Naive thymus-derived CD4-positive, alpha-beta T cell (primary cell): ENCODE data around the gene CRADD. TPM values are rescaled to one million over a fixed set of nuclear protein-coding genes. Genes with fewer than 3 reads are reported as not detected.

Experiments used
- ATAC-seq: fragments of 150-1000 bp; cut with Tn5 transposase; 2 replicates; pipeline ENCODE4 v1.10.0; 2021; ENCODE audit warnings: mild to moderate bottlenecking, moderate library complexity
- CTCF ChIA-PET: fragments of 350-600 bp; sonication (Branson Sonifier 250); formaldehyde crosslinking; loops from one replicate; lab custom pipeline; 2021; ENCODE audit warnings: antibody characterized with exemption; lab: Charles Lee
- POLR2A ChIA-PET: fragments of 350-600 bp; sonication (Branson Sonifier 250); formaldehyde crosslinking; loops from one replicate; lab custom pipeline; 2021; ENCODE audit warnings: antibody characterized with exemption, inconsistent platforms; lab: Charles Lee
- DNase-seq, 9 donors: peaks; one replicate each; pipeline versions ENCODE4 v3.0.0 to v3.0.0-alpha.2; 2020 to 2022; ENCODE audit warnings: mixed read lengths in 1 of 9
- H3K27ac ChIP-seq: one replicate; pipeline ENCODE4 v1.7.0; 2013; ENCODE audit warnings: mild to moderate bottlenecking, low read depth, low read length, moderate library complexity
- H3K27me3 ChIP-seq, 2 donors: one replicate each; pipeline ENCODE4 v1.7.0; 2013; ENCODE audit warnings: low read length in 2 of 2, mild to moderate bottlenecking in 2 of 2, moderate library complexity in 2 of 2; ENCODE audit not compliant: control insufficient read depth in 2 of 2, insufficient read depth in 2 of 2
- H3K36me3 ChIP-seq, 3 experiments: 1 replicate in 2 of 3; 2 replicates in 1 of 3; pipeline ENCODE4 v1.7.0; 2013; ENCODE audit warnings: low read length in 3 of 3, mild to moderate bottlenecking in 3 of 3, moderate library complexity in 1 of 3; ENCODE audit not compliant: insufficient read depth in 3 of 3, control insufficient read depth in 2 of 3
- H3K4me1 ChIP-seq, 2 donors: one replicate each; pipeline ENCODE4 v1.7.0; 2013; ENCODE audit warnings: low read length in 2 of 2, mild to moderate bottlenecking in 2 of 2, moderate library complexity in 1 of 2; ENCODE audit not compliant: control insufficient read depth in 2 of 2, insufficient read depth in 2 of 2
- H3K4me3 ChIP-seq: 2 replicates; pipeline ENCODE4 v1.7.0; 2013; ENCODE audit warnings: mild to moderate bottlenecking, low read length
- H3K9me3 ChIP-seq, 3 experiments: 1 replicate in 2 of 3; 2 replicates in 1 of 3; pipeline ENCODE4 v1.7.0; 2013; ENCODE audit warnings: low read length in 3 of 3; ENCODE audit not compliant: control insufficient read depth in 2 of 3
- H3K27ac Mint-ChIP-seq, 9 donors: one replicate each; pipeline ENCODE4 v1.8.0; 2020 to 2022; ENCODE audit warnings: mixed read lengths in 9 of 9, mild to moderate bottlenecking in 8 of 9, moderate library complexity in 5 of 9, inconsistent platforms in 2 of 9
- H3K27me3 Mint-ChIP-seq, 5 donors: one replicate each; pipeline ENCODE4 v1.8.0; 2021 to 2022; ENCODE audit warnings: mixed read lengths in 5 of 5, mild to moderate bottlenecking in 1 of 5
- H3K36me3 Mint-ChIP-seq, 5 donors: one replicate each; pipeline ENCODE4 v1.8.0; 2020 to 2022; ENCODE audit warnings: mixed read lengths in 5 of 5, mild to moderate bottlenecking in 3 of 5, inconsistent platforms in 1 of 5
- H3K4me1 Mint-ChIP-seq, 7 donors: one replicate each; pipeline ENCODE4 v1.8.0; 2020 to 2022; ENCODE audit warnings: mixed read lengths in 7 of 7, mild to moderate bottlenecking in 3 of 7, inconsistent platforms in 1 of 7
- H3K4me3 Mint-ChIP-seq, 10 donors: one replicate each; pipeline ENCODE4 v1.8.0; 2020 to 2022; ENCODE audit warnings: mild to moderate bottlenecking in 10 of 10, mixed read lengths in 10 of 10, moderate library complexity in 6 of 10, inconsistent platforms in 2 of 10
- H3K9me3 Mint-ChIP-seq, 11 donors: one replicate each; pipeline ENCODE4 v1.8.0; 2020 to 2022; ENCODE audit warnings: mixed read lengths in 11 of 11, mild to moderate bottlenecking in 4 of 11, inconsistent platforms in 1 of 11, moderate library complexity in 1 of 11
- intact Hi-C, 2 donors: fragments of 100-400 bp; cut with micrococcal nuclease; formaldehyde crosslinking; loops; one replicate each; pipeline ENCODE4 v1.15.1; 2023
- polyA plus RNA-seq, 2 donors: library from polyadenylated mRNA; unstranded; fragments of 300-500 nt; fragmentation: Illumina TruSeq; gene quantifications; one replicate each; pipeline ENCODE4 v1.2.3, GENCODE V29; 2021
- total RNA-seq, 6 experiments: library from RNA in 5 of 6; stranded (reverse) in 5 of 6; gene quantifications; 1 replicate in 5 of 6; 2 replicates in 1 of 6; pipeline ENCODE4 v1.2.3 and lab custom pipeline; 2021 to 2026

Gene CRADD
- total and polyA plus RNA-seq, 7 experiments from 2014 or later: 11.4 to 17.1 (median 13.8) TPM

GRCh38 chr12:93674386-93674785 lies 2.8 kb upstream of the CRADD start:
- DNase-seq (no peak), ATAC-seq (no peak)
- peaks cover 14 to 30% (median 27%) of the 10 kb centered on the region in 7 donors for H3K4me1 Mint-ChIP-seq
- H3K9me3 ChIP-seq: no peaks in the 10 kb centered on the region
- H3K4me3 Mint-ChIP-seq: no peak overlapping the region
- intact Hi-C loops: loop anchor here in 1 of 2 donors (10.0 kb wide), 2 partner anchors 400 to 1870 kb away; no protein-coding TSS in a partner anchor
- no peak overlapping the region for H3K27ac Mint-ChIP-seq
- H3K36me3 Mint-ChIP-seq: peaks cover 7 to 18% (median 9%) of the 10 kb centered on the region in 5 donors
- ChIA-PET CTCF (interaction anchor here (0.7 kb wide), 1 partner anchor 886 kb away, joined by 4 read pairs; no protein-coding TSS in a partner anchor), POLR2A (no interaction called here)
- no peaks in the 10 kb centered on the region for H3K36me3 ChIP-seq
- H3K27me3 Mint-ChIP-seq: peaks cover 6 to 13% (median 9%) of the 10 kb centered on the region in 5 donors
- H3K27ac ChIP-seq: no peak overlapping the region
- H3K4me3 ChIP-seq: no peak overlapping the region
- peaks cover 0 to 11% (median 0%) of the 10 kb centered on the region in 11 donors for H3K9me3 Mint-ChIP-seq
- no peaks in the 10 kb centered on the region for H3K27me3 ChIP-seq
- peaks cover 5 to 9% of the 10 kb centered on the region in 2 donors for H3K4me1 ChIP-seq

- Histone ChIP-seq H3K9me3 (no peaks in the 10 kb centered on the region), H3K4me1 (peaks cover 5 to 9% of the 10 kb centered on the region in 2 donors), H3K27me3 (no peaks in the 10 kb centered on the region), H3K4me3 (peak overlapping the region; percentile 93), H3K36me3 (no peaks in the 10 kb centered on the region), H3K27ac (peak overlapping the region; percentile 99)
- ChIA-PET CTCF (interaction anchor here (0.7 to 1.4 kb wide), 4 partner anchors 105 to 425 kb away, joined by 3 to 11 read pairs (median 4); no protein-coding TSS in a partner anchor), POLR2A (interaction anchor here (0.7 to 1.5 kb wide), 15 partner anchors 10 to 1797 kb away, joined by 3 to 8 read pairs (median 3); partner anchors contain the start of genes FGD6, UBE2N and VEZT)
- H3K4me3 Mint-ChIP-seq: peak overlapping the region; percentile 82 to 100 (median 98)
- H3K27me3 Mint-ChIP-seq: peaks cover 6 to 13% (median 9%) of the 10 kb centered on the region in 5 donors
- H3K36me3 Mint-ChIP-seq: peaks cover 11 to 20% (median 18%) of the 10 kb centered on the region in 5 donors
- ATAC-seq (no peak), DNase-seq (no peak)
- H3K4me1 Mint-ChIP-seq: peaks cover 18 to 48% (median 36%) of the 10 kb centered on the region in 7 donors
- intact Hi-C loops: loop anchor here (1.0 to 10.0 kb wide), 28 partner anchors 66 to 1868 kb away; partner anchors contain the start of genes CEP83 (in 2 of the 2), EEA1 (in 2 of the 2), MRPL42 (in 2 of the 2) and NDUFA12 (in 2 of the 2)
- H3K9me3 Mint-ChIP-seq: peaks cover 0 to 10% (median 0%) of the 10 kb centered on the region in 11 donors
- peak overlapping the region; percentile 97 to 100 (median 100) for H3K27ac Mint-ChIP-seq
These were observed 574 bp upstream of the CRADD start for GRCh38 chr12:93676408-93677194.

DNA sequence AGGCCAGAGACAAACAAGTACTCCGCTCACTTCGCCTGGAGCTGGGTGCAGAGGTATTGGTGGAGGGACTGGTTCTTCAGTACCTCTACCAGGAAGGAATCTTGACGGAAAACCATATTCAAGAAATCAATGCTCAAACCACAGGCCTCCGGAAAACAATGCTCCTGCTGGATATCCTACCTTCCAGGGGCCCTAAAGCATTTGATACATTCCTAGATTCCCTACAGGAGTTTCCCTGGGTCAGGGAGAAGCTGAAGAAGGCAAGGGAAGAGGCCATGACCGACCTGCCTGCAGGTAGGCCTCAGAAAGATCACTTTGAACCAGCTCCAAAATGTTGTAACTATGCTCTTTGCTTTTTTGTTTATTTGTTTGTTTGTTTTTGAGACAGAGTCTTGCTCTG lies 1.6 kb downstream of the CRADD start:
- CTCF ChIA-PET: interaction anchor here (0.8 to 2.4 kb wide), 2 partner anchors 422 to 423 kb away, joined by 3 to 9 read pairs; no protein-coding TSS in a partner anchor
- Histone ChIP-seq H3K27ac (no peak overlapping the region), H3K9me3 (no peaks in the 10 kb centered on the region), H3K27me3 (no peaks in the 10 kb centered on the region), H3K4me1 (peaks cover 5 to 9% of the 10 kb centered on the region in 2 donors), H3K4me3 (no peak overlapping the region), H3K36me3 (no peaks in the 10 kb centered on the region)
- H3K9me3 Mint-ChIP-seq: peaks cover 0 to 10% (median 0%) of the 10 kb centered on the region in 11 donors
- intact Hi-C loops: loop anchor here (5.0 to 10.0 kb wide), 9 partner anchors 86 to 1866 kb away; partner anchors contain the start of genes NDUFA12 (in 1 of the 2) and NUDT4 (in 1 of the 2)
- POLR2A ChIA-PET: interaction anchor here (0.7 to 0.9 kb wide), 7 partner anchors 73 to 1311 kb away, joined by 3 to 5 read pairs (median 4); no protein-coding TSS in a partner anchor
- DNase-seq (no peak), ATAC-seq (no peak)
- H3K4me1 Mint-ChIP-seq: peaks cover 22 to 67% (median 53%) of the 10 kb centered on the region in 7 donors
- H3K27me3 Mint-ChIP-seq: peaks cover 2 to 7% (median 6%) of the 10 kb centered on the region in 5 donors
- H3K27ac Mint-ChIP-seq: peak overlapping the region; percentile 56 to 100 (median 100)
- peak overlapping the region; percentile 82 to 100 (median 98) for H3K4me3 Mint-ChIP-seq
- peaks cover 17 to 35% (median 31%) of the 10 kb centered on the region in 5 donors for H3K36me3 Mint-ChIP-seq

- H3K36me3 Mint-ChIP-seq: peaks cover 17 to 35% (median 29%) of the 10 kb centered on the region in 5 donors
- peak overlapping the region in 8 of 9 donors; percentile 62 to 100 (median 100) for H3K27ac Mint-ChIP-seq
- no peaks in the 10 kb centered on the region for H3K27me3 ChIP-seq
- H3K9me3 Mint-ChIP-seq: peaks cover 0 to 10% (median 0%) of the 10 kb centered on the region in 11 donors
- peak overlapping the region; percentile 24 to 100 (median 90) for H3K4me3 Mint-ChIP-seq
- peaks cover 7 to 13% of the 10 kb centered on the region in 2 donors for H3K4me1 ChIP-seq
- peaks cover 0 to 1% (median under 1%) of the 10 kb centered on the region in 5 donors for H3K27me3 Mint-ChIP-seq
- H3K4me1 Mint-ChIP-seq: peaks cover 27 to 74% (median 59%) of the 10 kb centered on the region in 7 donors
- ATAC-seq: no peak
- intact Hi-C loops: loop anchor here (5.0 to 10.0 kb wide), 9 partner anchors 87 to 1865 kb away; partner anchors contain the start of genes NDUFA12 (in 1 of the 2) and NUDT4 (in 1 of the 2)
- H3K9me3 ChIP-seq: no peaks in the 10 kb centered on the region
- H3K27ac ChIP-seq: no peak overlapping the region
- no peak for DNase-seq
- H3K36me3 ChIP-seq: no peaks in the 10 kb centered on the region
- POLR2A ChIA-PET: interaction anchor here (0.5 to 0.9 kb wide), 2 partner anchors 260 to 424 kb away, joined by 4 to 6 read pairs; no protein-coding TSS in a partner anchor
- no peak overlapping the region for H3K4me3 ChIP-seq
- CTCF ChIA-PET: interaction anchor here (1.2 to 2.4 kb wide), 2 partner anchors 421 to 423 kb away, joined by 3 to 9 read pairs; no protein-coding TSS in a partner anchor
These were observed 2.2 kb downstream of the CRADD start for GRCh38 chr12:93679308-93679925.

GRCh38 chr12:93680006-93680405 lies 2.8 kb downstream of the CRADD start:
- POLR2A ChIA-PET: interaction anchor here (0.5 kb wide), 1 partner anchor 261 kb away, joined by 6 read pairs; no protein-coding TSS in a partner anchor
- CTCF ChIA-PET: interaction anchor here (1.2 to 2.4 kb wide), 2 partner anchors 421 to 422 kb away, joined by 3 to 9 read pairs; no protein-coding TSS in a partner anchor
- Histone ChIP-seq H3K36me3 (no peaks in the 10 kb centered on the region), H3K4me1 (peaks cover 10 to 17% of the 10 kb centered on the region in 2 donors), H3K27ac (no peak overlapping the region), H3K9me3 (no peaks in the 10 kb centered on the region), H3K4me3 (no peak overlapping the region), H3K27me3 (no peaks in the 10 kb centered on the region)
- Mint-ChIP-seq H3K27me3 (no peaks in the 10 kb centered on the region), H3K4me1 (peaks cover 31 to 79% (median 65%) of the 10 kb centered on the region in 7 donors), H3K36me3 (peaks cover 17 to 35% (median 29%) of the 10 kb centered on the region in 5 donors), H3K4me3 (peak overlapping the region in 5 of 10 donors; percentile 14 to 100 (median 98)), H3K9me3 (peaks cover 0 to 10% (median 0%) of the 10 kb centered on the region in 11 donors), H3K27ac (peak overlapping the region in 1 of 9 donors; percentile 73)
- intact Hi-C loops: no loop called here
- no peak for ATAC-seq
- DNase-seq: no peak
